ENCODE results near the gene PTMS.

DNA sequence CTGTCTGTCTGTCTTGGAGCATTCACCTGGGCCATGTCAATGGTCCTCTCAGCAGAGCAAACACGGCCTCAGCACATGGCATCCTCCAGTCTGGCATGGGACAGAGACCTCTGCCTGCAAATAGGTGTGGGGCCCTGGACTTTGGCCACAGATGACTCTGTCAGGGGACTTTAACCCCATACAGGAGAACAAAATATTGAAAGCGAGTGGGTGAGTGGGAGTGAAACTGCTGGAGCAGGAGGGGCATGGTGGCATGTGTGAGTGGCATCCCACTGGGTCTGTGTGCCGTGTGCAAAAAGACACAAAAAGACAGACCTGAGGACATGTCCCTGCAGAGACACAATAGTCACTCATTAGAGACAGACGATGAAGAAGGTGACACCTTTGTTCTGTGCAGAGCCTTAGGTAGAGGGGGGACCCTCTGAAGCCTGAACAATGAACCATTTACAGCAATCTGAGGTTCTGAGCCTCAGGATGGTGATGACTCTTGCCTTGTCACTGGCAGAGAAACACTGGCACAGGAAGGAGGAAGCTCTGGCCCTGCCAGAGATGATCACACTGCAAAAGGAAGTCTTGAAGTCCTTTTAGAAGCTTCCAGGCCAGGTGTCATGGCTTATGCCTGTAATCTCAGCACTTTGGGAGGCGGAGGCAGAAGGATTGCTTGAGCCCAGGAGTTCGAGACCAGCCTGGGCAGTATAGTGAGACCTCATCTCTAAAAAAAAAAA lies 13.7 kb downstream of the PTMS start:
- TF ChIP-seq POLR2AphosphoS5 (IDR thresholded peaks at IDR 0.05; ENCODE audit: low read depth, low read length) (no peak), POLR2A (IDR thresholded peaks at IDR 0.05; ENCODE audit: low read depth, low read length) (no peak), POU2F2 (IDR thresholded peaks at IDR 0.05; ENCODE audit: low read depth, low read length) (no peak)

All from GM12891 (cell line).